Adrenal gland (tissue), 5 donors: ENCODE data around the gene RPS14.

Experiments used
- CTCF ChIP-seq, 6 experiments: fragments of 450-650 bp in 4 of 6; fragments of 200-600 bp in 2 of 6; sonication (generic) in 1 of 6; IDR thresholded peaks; 1 replicate in 5 of 6; 2 replicates in 1 of 6; pipeline versions ENCODE4 v1.5.1 to v1.8.0; 2016 to 2021; ENCODE audit warnings: antibody characterized with exemption in 6 of 6, mild to moderate bottlenecking in 2 of 6, moderate library complexity in 1 of 6
- POLR2A ChIP-seq, 2 donors: fragments of 450-650 bp; IDR thresholded peaks; one replicate each; pipeline ENCODE4 v1.6.1; 2017; ENCODE audit warnings: antibody characterized with exemption in 2 of 2, mild to moderate bottlenecking in 2 of 2, moderate library complexity in 1 of 2
- donor health status: DM: no; HTN: no; CAD: no.

GRCh38 chr5:150397146-150397781 is 52.3 kb downstream of the RPS14 start:
- TF ChIP-seq POLR2A (IDR thresholded peaks at IDR 0.05) = no peak
- no peak for TF ChIP-seq CTCF (IDR thresholded peaks at IDR 0.05)
